Psoas muscle (tissue), 8 donors: ENCODE data around the gene SLC25A43. TPM values are rescaled to one million over a fixed set of nuclear protein-coding genes. Genes with fewer than 3 reads are reported as not detected.
"Not testable (repeated sequence)": the region's sequence is repeated elsewhere in the genome, so short reads cannot be mapped to it uniquely, and the experiment has no call there.

Experiments used
- ATAC-seq, 4 donors: fragments of 200-7000 bp; cut with Tn5 transposase; one replicate each; pipeline ENCODE4 v1.9.1; 2020; ENCODE audit warnings: moderate library complexity in 3 of 4, mild to moderate bottlenecking in 2 of 4
- DNase-seq, 2 donors: peaks; one replicate each; pipeline ENCODE4 v3.0.0-alpha.2; 2020
- H3K27ac ChIP-seq: fragments of 200-600 bp; one replicate; pipeline ENCODE4 v1.8.0; 2022
- H3K27me3 ChIP-seq, 3 donors: fragments of 200-600 bp in 1 of 3; one replicate each; pipeline versions ENCODE4 v1.6.1 to v1.8.0; 2013 to 2022; ENCODE audit warnings: low read length in 2 of 3, mild to moderate bottlenecking in 2 of 3, moderate library complexity in 1 of 3; ENCODE audit not compliant: insufficient read depth in 3 of 3
- H3K36me3 ChIP-seq, 2 donors: fragments of 200-600 bp in 1 of 2; one replicate each; pipeline versions ENCODE4 v1.6.1 to v1.8.0; 2013 to 2022; ENCODE audit warnings: low read depth in 1 of 2, mild to moderate bottlenecking in 1 of 2, moderate library complexity in 1 of 2; ENCODE audit not compliant: insufficient read depth in 1 of 2
- H3K4me1 ChIP-seq: fragments of 200-600 bp; one replicate; pipeline ENCODE4 v1.8.0; 2022
- H3K4me3 ChIP-seq: fragments of 200-600 bp; one replicate; pipeline ENCODE4 v1.8.0; 2022; ENCODE audit warnings: mild to moderate bottlenecking
- H3K9me3 ChIP-seq: fragments of 200-600 bp; one replicate; pipeline ENCODE4 v1.8.0; 2022
- WGBS, 3 donors: extraction: QIAGEN DNeasy Blood & Tissue Kit; methylation state at CpG; one replicate each; pipeline versions ENCODE4 v1.1.6 to v1.1.7; 2013; 5-methylcytosine and 5-hydroxymethylcytosine counted together
- intact Hi-C, 2 donors: fragments of 100-400 bp; cut with DNase I; formaldehyde crosslinking; loops; one replicate each; pipeline versions ENCODE4 v1.11.0 to v1.14.2; 2022
- polyA plus RNA-seq, 3 donors: library from polyadenylated mRNA; stranded (reverse); fragments of 200-250 nt; gene quantifications; one replicate each; pipeline ENCODE4 v1.2.3, GENCODE V29; 2013
- total RNA-seq, 4 donors: library from RNA; stranded (reverse); fragmentation: NEBNext Ultra II Directional in 2 of 4; extraction: Animal tissue kit (Norgen Biotek cat#: 25700) in 2 of 4; gene quantifications; one replicate each; pipeline versions ENCODE4 v1.2.1 to v1.2.4, GENCODE V29; 2021 to 2023
- TF ChIP-seq, protein P1 (sequence below): fragments of 200-600 bp; IDR thresholded peaks from one replicate; pipeline ENCODE4 v1.8.0; 2022; ENCODE audit warnings: antibody characterized with exemption
- donor health status: healthy with polysubstance abuse.
- donor health status: DM: no; HTN: no; CAD: no; lungs with moderate emphysema.
- donor health status: Bipolar disorder and iron deficiency.
- donor health status: healthy.
- donor health status: DM: yes; HTN: yes; CAD: no.
- donor health status: DM: no; HTN: no; CAD: no.
- donor health status: DM: no; HTN: no; CAD: no.
- donor health status: DM: yes; HTN: yes; CAD: no.

SLC25A43 gene
- total and polyA plus RNA-seq, 7 donors = 1.1 to 2.9 (median 1.6) TPM

DNA sequence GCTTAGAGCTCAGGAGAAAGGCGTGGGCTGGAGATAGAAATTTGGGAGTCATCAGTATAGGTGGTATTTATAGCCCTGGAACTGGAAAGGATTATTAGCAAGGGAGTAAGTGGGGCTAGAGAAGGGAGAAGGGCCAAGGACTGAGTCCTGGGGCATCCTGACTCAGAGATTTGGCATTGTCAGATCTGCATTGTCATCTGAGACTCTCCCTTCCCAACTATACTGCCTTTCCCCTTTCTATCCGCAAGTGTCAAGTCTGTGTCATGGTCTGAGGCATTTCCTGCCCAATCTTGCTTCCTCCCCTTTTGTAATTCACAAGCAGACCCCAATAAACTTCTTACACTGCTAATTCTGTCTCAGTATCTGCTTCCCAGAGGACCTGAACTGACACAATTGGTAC lies 24.4 kb upstream of the SLC25A43 start:
- DNase-seq (no peak), ATAC-seq (no peak)
- intact Hi-C loops = no loop called here
- Histone ChIP-seq H3K27me3 (peaks cover 0 to 4% (median 0%) of the 10 kb centered on the region in 3 donors), H3K36me3 (no peaks in the 10 kb centered on the region), H3K9me3 (no peaks in the 10 kb centered on the region), H3K4me1 (no peaks in the 10 kb centered on the region), H3K4me3 (no peak overlapping the region), H3K27ac (no peak overlapping the region)
- WGBS, 3 donors = 59 to 74% (median 65%) methylated on average over 2 of the region's 2 CpGs
- TF ChIP-seq, protein P1, sequence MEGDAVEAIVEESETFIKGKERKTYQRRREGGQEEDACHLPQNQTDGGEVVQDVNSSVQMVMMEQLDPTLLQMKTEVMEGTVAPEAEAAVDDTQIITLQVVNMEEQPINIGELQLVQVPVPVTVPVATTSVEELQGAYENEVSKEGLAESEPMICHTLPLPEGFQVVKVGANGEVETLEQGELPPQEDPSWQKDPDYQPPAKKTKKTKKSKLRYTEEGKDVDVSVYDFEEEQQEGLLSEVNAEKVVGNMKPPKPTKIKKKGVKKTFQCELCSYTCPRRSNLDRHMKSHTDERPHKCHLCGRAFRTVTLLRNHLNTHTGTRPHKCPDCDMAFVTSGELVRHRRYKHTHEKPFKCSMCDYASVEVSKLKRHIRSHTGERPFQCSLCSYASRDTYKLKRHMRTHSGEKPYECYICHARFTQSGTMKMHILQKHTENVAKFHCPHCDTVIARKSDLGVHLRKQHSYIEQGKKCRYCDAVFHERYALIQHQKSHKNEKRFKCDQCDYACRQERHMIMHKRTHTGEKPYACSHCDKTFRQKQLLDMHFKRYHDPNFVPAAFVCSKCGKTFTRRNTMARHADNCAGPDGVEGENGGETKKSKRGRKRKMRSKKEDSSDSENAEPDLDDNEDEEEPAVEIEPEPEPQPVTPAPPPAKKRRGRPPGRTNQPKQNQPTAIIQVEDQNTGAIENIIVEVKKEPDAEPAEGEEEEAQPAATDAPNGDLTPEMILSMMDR = no peak

DNA sequence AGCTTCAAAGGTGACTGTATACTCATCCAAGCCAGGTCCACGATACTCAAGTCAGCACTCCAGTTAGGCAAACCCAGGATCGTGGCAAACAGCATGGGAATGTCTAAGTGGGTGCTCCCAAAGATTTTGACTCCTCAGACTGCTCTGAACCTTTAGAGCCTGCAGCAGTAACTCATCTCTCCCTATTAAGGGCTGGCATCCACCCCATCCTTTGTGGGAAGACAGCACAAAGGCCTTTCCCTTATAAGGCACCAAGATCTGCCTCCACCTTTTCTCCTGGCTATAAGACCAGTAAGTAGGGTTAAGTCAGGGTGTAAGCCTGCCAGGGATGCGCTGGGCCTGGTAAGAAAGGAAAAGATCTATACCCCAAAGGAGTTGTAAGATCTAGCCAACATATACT lies 23.6 kb upstream of the SLC25A43 start:
- ATAC-seq = no peak
- TF ChIP-seq, protein P1 = no peak
- intact Hi-C loops = no loop called here

DNA sequence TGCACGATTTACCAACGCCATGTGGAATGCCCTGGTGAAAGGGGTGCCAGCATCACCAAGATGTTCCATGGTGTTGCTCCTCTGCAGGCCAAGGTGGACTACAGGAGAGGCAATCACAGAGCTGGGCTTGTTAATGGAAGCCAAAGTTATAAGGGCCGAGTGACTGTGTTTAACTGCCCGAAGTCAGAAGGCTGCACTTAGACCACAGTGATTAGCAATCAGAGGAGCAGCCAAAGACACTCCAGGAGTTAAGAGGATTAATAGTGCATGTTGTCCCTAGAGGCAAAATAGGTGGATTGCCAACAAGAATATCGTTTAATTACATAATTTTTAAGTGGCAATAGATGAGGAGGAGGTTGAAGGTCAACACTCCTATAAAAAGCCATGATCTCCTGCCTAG lies 22.8 kb upstream of the SLC25A43 start:
- Histone ChIP-seq H3K4me3 (no peak overlapping the region), H3K36me3 (no peaks in the 10 kb centered on the region), H3K4me1 (no peaks in the 10 kb centered on the region), H3K27ac (no peak overlapping the region), H3K27me3 (peaks cover 0 to 4% (median 0%) of the 10 kb centered on the region in 3 donors), H3K9me3 (no peaks in the 10 kb centered on the region)
- intact Hi-C loops = no loop called here
- whole genome bisulfite sequencing, 3 donors = 71 to 84% (median 75%) methylated on average over 5 of the region's 5 CpGs
- ATAC-seq (no peak), DNase-seq (no peak)
- TF ChIP-seq, protein P1 = no peak

More for the DNA sequence above, 23.6 kb upstream of the SLC25A43 start:
- H3K27ac ChIP-seq = no peak overlapping the region
- H3K4me1 ChIP-seq = no peaks in the 10 kb centered on the region
- no peaks in the 10 kb centered on the region for H3K36me3 ChIP-seq
- 53 to 84% (median 75%) methylated on average over 3 of the region's 3 CpGs for WGBS, 3 donors
- peaks cover 0 to 4% (median 0%) of the 10 kb centered on the region in 3 donors for H3K27me3 ChIP-seq
- no peak for DNase-seq
- no peaks in the 10 kb centered on the region for H3K9me3 ChIP-seq
- no peak overlapping the region for H3K4me3 ChIP-seq

DNA sequence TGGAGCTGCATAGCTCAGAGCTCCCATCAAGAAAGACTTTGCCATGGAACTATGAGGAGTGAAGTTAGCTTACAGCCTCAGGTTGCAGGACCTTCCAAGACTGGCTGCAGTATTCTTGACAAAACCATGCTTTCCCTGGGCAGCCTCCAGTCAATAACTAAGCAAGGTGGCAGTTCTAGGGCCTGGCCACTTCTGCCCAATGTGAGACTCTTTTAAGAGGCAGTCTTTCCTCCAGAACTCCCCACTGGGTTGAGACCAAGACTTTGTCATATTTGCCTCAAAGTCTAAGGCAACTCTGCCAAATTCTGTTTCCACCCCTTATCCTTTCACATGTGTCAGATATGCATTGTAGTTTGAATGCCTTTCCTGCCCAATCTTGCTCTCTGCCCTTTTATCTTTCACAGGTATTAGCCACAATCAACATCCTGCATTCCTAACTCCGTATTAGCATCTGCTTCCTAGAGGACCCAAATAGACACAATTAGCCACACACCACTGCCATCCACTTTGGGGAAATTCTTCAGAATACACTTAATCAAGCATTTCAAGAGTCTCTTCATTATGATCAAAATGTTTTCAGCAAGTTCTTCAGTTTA lies 17.7 kb upstream of the SLC25A43 start:
- Histone ChIP-seq H3K4me1 (no peaks in the 10 kb centered on the region), H3K27me3 (no peaks in the 10 kb centered on the region), H3K4me3 (no peak overlapping the region), H3K9me3 (no peaks in the 10 kb centered on the region), H3K27ac (no peak overlapping the region), H3K36me3 (no peaks in the 10 kb centered on the region)
- intact Hi-C loops = no loop called here
- ATAC-seq (no peak), DNase-seq (no peak)
- WGBS, 3 donors = 23 to 31% (median 23%) methylated on average over 1 of the region's 1 CpG
- TF ChIP-seq, protein P1 = no peak

DNA sequence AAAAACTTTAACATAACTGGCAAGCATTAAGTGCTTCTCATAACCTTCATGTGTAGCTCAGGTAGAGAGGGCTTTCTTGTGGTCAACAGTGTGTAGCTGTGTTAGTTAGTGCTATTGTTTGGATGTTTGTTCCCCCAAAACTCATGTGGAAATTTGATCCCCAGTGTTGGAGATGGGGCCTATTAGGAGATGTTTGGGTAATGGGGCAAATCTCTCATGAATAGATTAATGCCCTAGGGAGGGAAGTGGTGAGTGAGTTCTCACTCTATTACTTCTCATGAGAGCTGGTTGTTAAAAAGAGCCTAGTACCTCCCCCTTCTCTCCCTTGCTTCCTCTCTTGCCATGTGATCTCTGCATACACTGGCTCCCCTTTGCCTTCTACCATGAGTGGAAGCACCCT lies 16.5 kb upstream of the SLC25A43 start:
- Histone ChIP-seq H3K36me3 (no peaks in the 10 kb centered on the region), H3K4me1 (no peaks in the 10 kb centered on the region), H3K27ac (no peak overlapping the region), H3K27me3 (no peaks in the 10 kb centered on the region), H3K9me3 (no peaks in the 10 kb centered on the region), H3K4me3 (no peak overlapping the region)
- no peak for ATAC-seq
- TF ChIP-seq, protein P1 = no peak
- no peak for DNase-seq
- intact Hi-C loops = no loop called here

DNA sequence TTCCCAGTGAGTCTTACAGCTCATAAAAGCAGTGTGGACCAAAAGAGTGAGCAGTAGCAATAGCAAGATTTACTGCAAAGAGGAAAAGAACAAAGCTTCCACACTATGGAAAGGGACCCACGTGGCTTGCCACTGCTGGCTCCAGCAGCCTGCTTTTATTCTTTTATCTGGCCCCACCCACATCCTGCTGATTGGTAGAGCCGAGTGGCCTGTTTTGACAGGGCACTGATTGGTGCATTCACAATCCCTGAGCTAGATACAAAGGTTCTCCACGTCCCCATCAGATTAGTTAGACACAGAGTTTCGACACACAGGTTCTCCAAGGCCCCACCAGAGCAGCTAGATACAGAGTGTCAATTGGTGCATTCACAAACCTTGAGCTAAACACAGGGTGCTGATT lies 12.5 kb upstream of the SLC25A43 start:
- H3K9me3 ChIP-seq, H3K27me3 ChIP-seq, DNase-seq, ATAC-seq, H3K4me1 ChIP-seq, intact Hi-C loops, H3K4me3 ChIP-seq, H3K27ac ChIP-seq, H3K36me3 ChIP-seq: not testable (repeated sequence)
- 54 to 88% (median 84%) methylated on average over 3 to 4 of the region's 4 CpGs for WGBS, 3 donors

DNA sequence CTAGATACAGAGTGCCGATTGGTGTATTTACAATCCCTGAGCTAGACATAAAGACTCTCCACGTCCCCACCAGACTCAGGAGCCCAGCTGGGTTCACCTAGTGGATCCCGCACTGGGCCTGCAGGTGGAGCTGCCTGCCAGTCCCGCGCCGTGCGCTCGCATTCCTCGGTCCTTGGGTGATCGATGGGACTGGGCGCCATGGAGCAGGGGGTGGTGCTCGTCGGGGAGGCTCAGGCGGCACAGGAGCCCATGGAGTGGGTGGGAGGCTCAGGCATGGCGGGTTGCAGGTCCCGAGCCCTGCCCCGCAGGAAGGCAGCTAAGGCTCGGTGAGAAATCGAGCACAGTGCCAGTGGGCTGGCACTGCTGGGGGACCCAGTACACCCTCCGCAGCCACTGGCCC lies 11.7 kb upstream of the SLC25A43 start:
- H3K4me1 ChIP-seq, H3K36me3 ChIP-seq, intact Hi-C loops, H3K27me3 ChIP-seq, H3K27ac ChIP-seq, ATAC-seq, DNase-seq, H3K9me3 ChIP-seq, H3K4me3 ChIP-seq: not testable (repeated sequence)
- 86 to 93% (median 89%) methylated on average over 9 to 20 of the region's 20 CpGs for WGBS, 3 donors
